DMS53 treated with DMSO at 0.1 percent for 48 hours (cell line): ENCODE results near the gene CLDN24.
"Not testable (repeated sequence)": the region's sequence is repeated elsewhere in the genome, so short reads cannot be mapped to it uniquely, and the experiment has no call there.

ENCODE experiments used
- DNase-seq: peaks from one replicate; lab custom pipeline; 2025; ENCODE audit not compliant: unreplicated experiment; lab: John Stamatoyannopoulos, UW

Gene CLDN24

GRCh38 chr4:183347566-183347965 lies 25.3 kb upstream of the CLDN24 start:
- DNase-seq, result no peak

DNA sequence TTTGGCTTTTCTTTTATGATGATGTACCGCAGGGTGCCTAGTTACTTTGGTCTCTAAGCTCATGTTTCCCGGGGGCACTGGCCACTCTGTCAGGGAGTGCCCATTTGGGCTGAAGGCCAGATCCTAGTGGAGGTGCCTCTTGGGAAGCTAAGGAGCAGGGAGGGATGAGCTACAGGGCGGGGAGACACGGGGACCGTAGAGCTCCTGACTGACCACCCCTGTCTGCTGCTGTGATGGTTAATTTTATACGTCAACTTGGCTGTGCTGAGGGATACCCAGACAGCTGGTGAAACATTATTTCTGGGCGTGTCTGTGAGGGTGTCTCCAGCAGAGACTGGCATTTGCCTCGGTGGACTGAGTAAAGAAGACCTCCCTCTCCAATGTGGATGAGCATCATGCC lies 24.9 kb upstream of the CLDN24 start:
- no peak for DNase-seq

- no peak for DNase-seq
Measured at GRCh38 chr4:183345261-183345660, 23.0 kb upstream of the CLDN24 start.

- DNase-seq, result no peak
Measured at GRCh38 chr4:183344523-183345255, 22.5 kb upstream of the CLDN24 start.

DNA sequence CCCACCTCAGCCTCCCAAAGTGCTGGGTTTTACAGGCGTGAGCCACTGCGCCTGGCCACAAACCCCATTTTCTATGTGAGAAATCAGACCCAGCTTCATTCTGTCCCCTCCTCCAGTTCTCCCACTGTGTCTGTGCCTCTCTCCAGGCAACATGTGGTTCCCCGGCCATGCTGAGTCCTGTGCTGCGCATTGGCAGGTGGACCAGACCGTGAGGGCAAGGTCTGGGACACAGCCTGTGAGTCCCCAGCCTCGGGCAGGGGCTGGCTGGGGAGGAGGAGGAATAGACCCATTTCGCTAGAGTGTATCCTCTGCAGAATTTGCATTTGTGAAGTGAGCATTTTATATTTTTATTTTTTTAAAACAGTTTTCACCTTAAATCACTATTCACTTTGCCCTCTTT lies 21.5 kb upstream of the CLDN24 start:
- no peak for DNase-seq

DNA sequence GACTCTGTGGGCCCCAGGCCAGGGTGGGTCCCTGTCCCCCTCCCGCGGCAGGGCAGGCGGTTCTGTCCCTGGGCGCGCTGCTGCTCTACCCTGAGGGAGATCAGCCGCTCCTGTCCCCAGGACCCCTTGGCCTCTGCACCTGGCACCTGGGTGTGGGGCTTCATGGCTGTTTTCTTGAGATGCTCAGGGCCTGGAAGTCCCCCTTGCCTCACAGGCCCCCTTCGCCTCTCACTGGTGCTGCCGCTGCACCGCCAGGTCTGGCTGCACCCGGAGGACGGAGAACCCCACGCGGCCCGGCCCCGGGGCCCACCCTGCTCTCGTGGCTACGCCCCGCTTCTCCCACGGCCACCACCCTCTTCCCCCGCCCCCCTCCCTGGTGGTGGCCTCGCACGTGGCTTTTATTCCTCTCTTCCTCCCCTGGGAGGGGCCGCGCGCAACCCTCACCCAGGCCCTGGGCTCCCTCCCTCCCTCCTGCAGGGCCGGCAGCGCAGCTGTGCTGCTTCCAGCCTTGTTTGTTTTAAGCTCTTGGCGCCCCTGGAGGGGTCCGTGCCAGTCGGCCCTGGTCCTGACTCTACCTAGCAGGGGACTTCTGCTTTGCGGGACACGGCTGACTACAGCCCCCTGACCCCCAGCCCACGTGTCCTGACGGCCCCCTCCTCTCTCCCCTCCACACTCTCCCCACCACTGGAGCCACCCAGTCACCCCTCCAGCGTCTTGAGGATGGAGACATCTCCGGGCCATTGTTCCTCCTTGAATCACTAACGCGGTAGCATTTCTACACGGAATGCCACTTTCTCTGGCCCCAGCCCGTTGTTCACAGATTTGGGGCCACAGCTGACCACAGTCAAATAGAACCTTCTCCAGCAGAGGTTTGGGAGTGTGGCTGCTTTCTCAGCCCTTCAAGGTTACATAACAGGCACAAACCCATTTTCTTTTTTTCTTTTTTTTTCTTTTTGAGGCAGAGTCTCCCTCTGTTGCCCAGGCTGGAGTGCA lies 20.6 kb upstream of the CLDN24 start:
- DNase-seq, result no peak

- DNase-seq, result no peak
Measured at GRCh38 chr4:183337833-183338232, 15.6 kb upstream of the CLDN24 start.

DNA sequence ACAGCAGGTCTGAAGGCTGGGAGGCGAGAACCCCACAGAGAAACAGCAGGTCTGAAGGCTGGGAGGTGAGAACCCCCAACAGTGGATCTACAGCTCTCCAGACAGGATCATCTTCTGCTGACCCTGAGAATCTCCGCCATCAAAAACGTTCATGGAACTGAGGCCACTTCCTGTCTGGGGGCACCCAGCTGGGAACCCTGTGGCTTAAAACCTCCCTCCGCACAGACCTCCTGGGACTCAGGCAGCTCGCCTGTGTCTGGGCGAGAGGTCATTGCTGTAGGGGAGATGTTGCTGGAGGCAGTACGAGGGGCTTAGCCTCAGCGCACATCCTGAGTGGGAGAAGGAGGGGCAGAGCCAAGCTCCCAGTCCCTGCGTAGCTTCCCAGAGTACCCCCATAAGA lies 15.1 kb upstream of the CLDN24 start:
- DNase-seq, result no peak

- DNase-seq, result peak; percentile 54
Measured at GRCh38 chr4:183335369-183335940, 13.2 kb upstream of the CLDN24 start.

- peak; percentile 87 for DNase-seq
Measured at GRCh38 chr4:183333983-183334382, 11.8 kb upstream of the CLDN24 start.

- DNase-seq, result no peak
Measured at GRCh38 chr4:183333202-183333601, 11.0 kb upstream of the CLDN24 start.

GRCh38 chr4:183332447-183332846 lies 10.2 kb upstream of the CLDN24 start:
- no peak for DNase-seq

GRCh38 chr4:183330841-183331240 lies 8.6 kb upstream of the CLDN24 start:
- DNase-seq, result no peak

GRCh38 chr4:183329954-183330742 lies 7.9 kb upstream of the CLDN24 start:
- DNase-seq, result no peak

DNA sequence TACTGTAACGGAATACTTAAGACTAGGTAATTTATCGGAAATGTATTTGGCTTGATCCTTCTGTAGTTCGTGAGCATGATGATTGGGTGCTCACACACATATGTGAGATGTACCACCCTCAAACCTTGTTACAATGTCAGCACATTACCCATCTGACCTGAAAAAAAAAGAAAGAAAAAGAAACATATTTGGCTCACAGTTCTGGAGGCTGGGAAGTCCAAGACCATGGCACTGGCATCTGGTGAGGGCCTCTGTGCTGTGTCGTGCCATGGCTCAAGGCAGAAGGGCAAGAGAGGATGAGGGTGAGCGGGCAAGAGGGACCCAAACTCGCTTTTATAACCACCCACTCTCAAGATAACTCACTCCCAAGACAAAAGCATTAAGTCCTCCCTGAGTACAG lies 7.0 kb upstream of the CLDN24 start:
- DNase-seq, result no peak

GRCh38 chr4:183328832-183329231 lies 6.6 kb upstream of the CLDN24 start:
- DNase-seq, result no peak

GRCh38 chr4:183327827-183328226 lies 5.6 kb upstream of the CLDN24 start:
- no peak for DNase-seq

GRCh38 chr4:183326853-183327252 lies 4.6 kb upstream of the CLDN24 start:
- peak; percentile 22 for DNase-seq

- not testable (repeated sequence) for DNase-seq
Measured at GRCh38 chr4:183326387-183326786, 4.2 kb upstream of the CLDN24 start.

DNA sequence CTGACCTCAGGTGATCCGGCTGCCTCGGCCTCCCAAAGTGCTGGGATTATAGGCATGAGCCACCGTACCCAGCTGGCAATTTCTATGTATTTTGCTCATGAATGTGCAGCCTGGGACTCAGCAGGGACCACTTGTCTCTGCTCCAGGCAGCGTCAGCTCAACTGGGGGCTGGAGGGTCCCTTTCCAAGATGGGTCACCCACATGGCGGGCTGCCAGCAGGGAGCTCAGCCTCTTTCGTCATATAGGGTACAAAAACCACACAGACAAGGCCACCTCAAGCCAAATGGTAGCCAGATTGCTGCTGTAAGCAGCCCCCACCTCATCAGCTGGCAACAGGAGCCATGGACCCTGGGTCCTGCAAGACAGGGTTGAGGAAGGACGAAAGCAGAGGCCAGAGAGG lies 2.4 kb upstream of the CLDN24 start:
- DNase-seq, result no peak

- not testable (repeated sequence) for DNase-seq
Measured at GRCh38 chr4:183324056-183324455, 1.8 kb upstream of the CLDN24 start.
